Panc1 (cell line): ENCODE measurements around the gene CNPY4. TPM values are rescaled to one million over a fixed set of nuclear protein-coding genes. Genes with fewer than 3 reads are reported as not detected.

Source experiments
- ATAC-seq: fragments of 200-7000 bp; cut with Tn5 transposase; 2 replicates; pipeline ENCODE4 v1.9.1; 2020; ENCODE audit warnings: mild to moderate bottlenecking, moderate library complexity
- BruUV-seq: library from RNA; stranded (reverse); fragments of 400-500 nt; replicated peaks from 2 replicates; lab custom pipeline; 2021; lab: Mats Ljungman, UMichigan
- CTCF ChIA-PET: fragments of 300-600 bp; sonication (Branson Sonifier 250); formaldehyde crosslinking; loops from one replicate; lab custom pipeline; 2022; ENCODE audit warnings: antibody characterized with exemption; lab: Charles Lee
- POLR2A ChIA-PET: fragments of 300-600 bp; sonication (Branson Sonifier 250); formaldehyde crosslinking; loops from one replicate; lab custom pipeline; 2022; ENCODE audit warnings: antibody characterized with exemption; lab: Charles Lee
- DNase-seq: peaks from one replicate; pipeline ENCODE4 v3.0.0-alpha.2; 2010; ENCODE audit warnings: low read depth, low spot score
- H3K27ac ChIP-seq: 2 replicates; pipeline ENCODE4 v1.5.1; 2011; ENCODE audit warnings: mild to moderate bottlenecking, low read length, inconsistent platforms
- H3K27me3 ChIP-seq: fragments of 200-500 bp; sonication (Bioruptor generic); 2 replicates; pipeline ENCODE4 v1.6.0; 2014; ENCODE audit warnings: low read length, inconsistent platforms; ENCODE audit not compliant: control insufficient read depth, insufficient read depth
- H3K36me3 ChIP-seq: fragments of 200-500 bp; sonication (Bioruptor generic); 2 replicates; pipeline ENCODE4 v1.5.1; 2014; ENCODE audit warnings: inconsistent platforms, mild to moderate bottlenecking, low read length, moderate library complexity; ENCODE audit not compliant: control insufficient read depth, insufficient read depth
- H3K4me1 ChIP-seq: 2 replicates; pipeline ENCODE4 v1.5.1; 2011; ENCODE audit warnings: inconsistent platforms, mild to moderate bottlenecking, low read length, moderate library complexity; ENCODE audit not compliant: control insufficient read depth, insufficient read depth
- H3K4me3 ChIP-seq, 2 experiments: 2 replicates each; pipeline ENCODE4 v1.5.1; 2011 to 2012; ENCODE audit warnings: low read depth in 2 of 2, low read length in 2 of 2, mild to moderate bottlenecking in 2 of 2, inconsistent platforms in 1 of 2, moderate library complexity in 1 of 2
- H3K9me3 ChIP-seq: fragments of 200-500 bp; sonication (Bioruptor generic); 2 replicates; pipeline ENCODE4 v1.5.1; 2014; ENCODE audit warnings: low read depth, mild to moderate bottlenecking, inconsistent platforms, low read length, moderate library complexity; ENCODE audit not compliant: control insufficient read depth, insufficient read depth
- POLR2AphosphoS5 ChIP-seq: IDR thresholded peaks from 2 replicates; pipeline ENCODE4 v1.6.1; 2012; ENCODE audit warnings: mild to moderate bottlenecking, low read depth, low read length, moderate library complexity
- SIN3A ChIP-seq: IDR thresholded peaks from 2 replicates; pipeline ENCODE4 v1.6.1; 2012; ENCODE audit warnings: low read depth, mild to moderate bottlenecking, low read length, moderate library complexity, borderline replicate concordance; ENCODE audit not compliant: insufficient read depth
- TCF7L2 ChIP-seq: IDR thresholded peaks from 2 replicates; pipeline ENCODE4 v1.6.1; 2011; ENCODE audit warnings: mild to moderate bottlenecking, low read depth, low read length, inconsistent platforms
- in situ Hi-C: cut with HindIII; loops from 2 replicates; pipeline ENCODE4 v1.10.0; 2016; ENCODE audit warnings: low sequenced_read_pairs, low pct_unique_long_range_greater_than_20kb
- intact Hi-C: fragments of 100-400 bp; cut with micrococcal nuclease; formaldehyde crosslinking; loops from one replicate; pipeline ENCODE4 v1.10.0; 2022; ENCODE audit not compliant: unreplicated experiment
- total RNA-seq: library from RNA; stranded (reverse); gene quantifications from one replicate; pipeline ENCODE4 v1.2.1, GENCODE V29; 2021; ENCODE audit not compliant: unreplicated experiment
- TF ChIP-seq, protein P1 (sequence below), 2 experiments: IDR thresholded peaks; 2 replicates each; pipeline ENCODE4 v1.6.1; 2011 to 2012; ENCODE audit warnings: low read depth in 2 of 2, control low read depth in 1 of 2, low read length in 1 of 2, mild to moderate bottlenecking in 1 of 2, moderate library complexity in 1 of 2; ENCODE audit not compliant: insufficient read depth in 1 of 2
- TF ChIP-seq, protein P2 (sequence below): fragments of 450-650 bp; IDR thresholded peaks from 2 replicates; pipeline ENCODE4 v1.5.1; 2017; ENCODE audit warnings: mild to moderate bottlenecking

CNPY4 gene
- total RNA-seq, 1 experiment from 2014 or later, result 12.6 TPM

GRCh38 chr7:100089458-100090196 lies 29.8 kb upstream of the CNPY4 start:
- Histone ChIP-seq H3K27me3 (no peaks in the 10 kb centered on the region), H3K36me3 (peaks cover 9% of the 10 kb centered on the region), H3K4me1 (peaks cover 30% of the 10 kb centered on the region), H3K27ac (peak overlapping the region; percentile 96), H3K4me3 (peak overlapping the region; percentile 81 to 84), H3K9me3 (no peaks in the 10 kb centered on the region)
- TF ChIP-seq POLR2AphosphoS5 (no peak), TCF7L2 (no peak), SIN3A (no peak)
- TF ChIP-seq, protein P1, sequence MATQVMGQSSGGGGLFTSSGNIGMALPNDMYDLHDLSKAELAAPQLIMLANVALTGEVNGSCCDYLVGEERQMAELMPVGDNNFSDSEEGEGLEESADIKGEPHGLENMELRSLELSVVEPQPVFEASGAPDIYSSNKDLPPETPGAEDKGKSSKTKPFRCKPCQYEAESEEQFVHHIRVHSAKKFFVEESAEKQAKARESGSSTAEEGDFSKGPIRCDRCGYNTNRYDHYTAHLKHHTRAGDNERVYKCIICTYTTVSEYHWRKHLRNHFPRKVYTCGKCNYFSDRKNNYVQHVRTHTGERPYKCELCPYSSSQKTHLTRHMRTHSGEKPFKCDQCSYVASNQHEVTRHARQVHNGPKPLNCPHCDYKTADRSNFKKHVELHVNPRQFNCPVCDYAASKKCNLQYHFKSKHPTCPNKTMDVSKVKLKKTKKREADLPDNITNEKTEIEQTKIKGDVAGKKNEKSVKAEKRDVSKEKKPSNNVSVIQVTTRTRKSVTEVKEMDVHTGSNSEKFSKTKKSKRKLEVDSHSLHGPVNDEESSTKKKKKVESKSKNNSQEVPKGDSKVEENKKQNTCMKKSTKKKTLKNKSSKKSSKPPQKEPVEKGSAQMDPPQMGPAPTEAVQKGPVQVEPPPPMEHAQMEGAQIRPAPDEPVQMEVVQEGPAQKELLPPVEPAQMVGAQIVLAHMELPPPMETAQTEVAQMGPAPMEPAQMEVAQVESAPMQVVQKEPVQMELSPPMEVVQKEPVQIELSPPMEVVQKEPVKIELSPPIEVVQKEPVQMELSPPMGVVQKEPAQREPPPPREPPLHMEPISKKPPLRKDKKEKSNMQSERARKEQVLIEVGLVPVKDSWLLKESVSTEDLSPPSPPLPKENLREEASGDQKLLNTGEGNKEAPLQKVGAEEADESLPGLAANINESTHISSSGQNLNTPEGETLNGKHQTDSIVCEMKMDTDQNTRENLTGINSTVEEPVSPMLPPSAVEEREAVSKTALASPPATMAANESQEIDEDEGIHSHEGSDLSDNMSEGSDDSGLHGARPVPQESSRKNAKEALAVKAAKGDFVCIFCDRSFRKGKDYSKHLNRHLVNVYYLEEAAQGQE (IDR thresholded peaks at IDR 0.05; ENCODE audit: insufficient read depth in 1 of 2, low read depth in 2 of 2, low read length in 1 of 2), result no peak
- TF ChIP-seq, protein P2, sequence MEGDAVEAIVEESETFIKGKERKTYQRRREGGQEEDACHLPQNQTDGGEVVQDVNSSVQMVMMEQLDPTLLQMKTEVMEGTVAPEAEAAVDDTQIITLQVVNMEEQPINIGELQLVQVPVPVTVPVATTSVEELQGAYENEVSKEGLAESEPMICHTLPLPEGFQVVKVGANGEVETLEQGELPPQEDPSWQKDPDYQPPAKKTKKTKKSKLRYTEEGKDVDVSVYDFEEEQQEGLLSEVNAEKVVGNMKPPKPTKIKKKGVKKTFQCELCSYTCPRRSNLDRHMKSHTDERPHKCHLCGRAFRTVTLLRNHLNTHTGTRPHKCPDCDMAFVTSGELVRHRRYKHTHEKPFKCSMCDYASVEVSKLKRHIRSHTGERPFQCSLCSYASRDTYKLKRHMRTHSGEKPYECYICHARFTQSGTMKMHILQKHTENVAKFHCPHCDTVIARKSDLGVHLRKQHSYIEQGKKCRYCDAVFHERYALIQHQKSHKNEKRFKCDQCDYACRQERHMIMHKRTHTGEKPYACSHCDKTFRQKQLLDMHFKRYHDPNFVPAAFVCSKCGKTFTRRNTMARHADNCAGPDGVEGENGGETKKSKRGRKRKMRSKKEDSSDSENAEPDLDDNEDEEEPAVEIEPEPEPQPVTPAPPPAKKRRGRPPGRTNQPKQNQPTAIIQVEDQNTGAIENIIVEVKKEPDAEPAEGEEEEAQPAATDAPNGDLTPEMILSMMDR, result no peak
- intact Hi-C loops (loop anchor here (10.0 kb wide), 1 partner anchor 95 kb away; no protein-coding TSS in a partner anchor), in situ Hi-C loops (no loop called here)
- DNase-seq, result no peak
- ATAC-seq, result no peak
- ChIA-PET POLR2A (interaction anchor here (0.6 kb wide), 1 partner anchor 12 kb away, joined by 3 read pairs; the partner anchor contains the start of genes AP4M1 and MCM7), CTCF (no interaction called here)
- BruUV-seq, result no TSS peak

- H3K9me3 ChIP-seq, result no peaks in the 10 kb centered on the region
- no peak overlapping the region; the same call in 1 of the 2 replicates for H3K27ac ChIP-seq
- no peaks in the 10 kb centered on the region for H3K27me3 ChIP-seq
- no peak overlapping the region for H3K4me3 ChIP-seq
- in situ Hi-C loops (no loop called here), intact Hi-C loops (no loop called here)
- peaks cover 27% of the 10 kb centered on the region for H3K4me1 ChIP-seq
- no peak for TF ChIP-seq TCF7L2
- TF ChIP-seq, protein P1 (IDR thresholded peaks at IDR 0.05; ENCODE audit: insufficient read depth in 1 of 2, low read depth in 2 of 2, low read length in 1 of 2), result no peak
- TF ChIP-seq SIN3A, result no peak
- no peak for TF ChIP-seq POLR2AphosphoS5
- TF ChIP-seq, protein P2, result no peak
- no peak for DNase-seq
- ATAC-seq, result no peak
- H3K36me3 ChIP-seq, result peaks cover 20% of the 10 kb centered on the region
- ChIA-PET CTCF (no interaction called here), POLR2A (no interaction called here)
- TSS peak; percentile 96 for BruUV-seq
Measured at GRCh38 chr7:100090527-100091410, 28.7 kb upstream of the CNPY4 start.
